NCI-H2196 treated with DMSO at 0.1 percent for 48 hours (cell line): ENCODE measurements around the gene MYO7B.

Experiments
- DNase-seq: peaks from one replicate; lab custom pipeline; 2025; ENCODE audit not compliant: unreplicated experiment; lab: John Stamatoyannopoulos, UW

The MYO7B gene

DNA sequence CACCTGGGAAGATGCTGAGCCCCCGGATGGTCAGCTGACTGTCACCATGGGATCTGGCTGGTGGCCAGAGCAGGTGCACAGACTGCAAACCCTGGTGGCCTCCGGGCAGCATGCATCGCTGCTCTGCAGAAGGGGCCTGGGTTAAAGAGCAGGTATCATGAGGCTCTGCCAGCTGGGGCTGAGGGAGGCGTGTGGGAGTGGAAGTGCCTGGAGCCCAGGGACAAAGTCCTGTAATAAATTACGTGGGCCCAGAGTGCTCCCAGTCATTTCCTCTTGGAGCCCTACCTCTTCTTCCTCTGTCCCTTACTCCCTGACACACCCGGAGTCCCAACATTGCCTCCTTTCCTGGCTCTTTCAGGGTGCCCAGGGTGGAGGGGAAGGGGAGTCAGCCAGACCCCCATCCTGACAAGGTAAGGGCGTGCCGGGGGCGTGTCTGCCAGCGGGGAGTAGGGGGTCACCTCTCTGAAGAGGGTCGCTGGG is at the start of gene MYO7B:
MYO7B (plus strand) TSS at position 262 of the 480 bp plus-strand sequence. CDS start 24,040 bp downstream, outside the sequence.
- DNase-seq: no peak

- DNase-seq: no peak
Measured at GRCh38 chr2:127485694-127486071, 49.8 kb upstream of the MYO7B start.

DNA sequence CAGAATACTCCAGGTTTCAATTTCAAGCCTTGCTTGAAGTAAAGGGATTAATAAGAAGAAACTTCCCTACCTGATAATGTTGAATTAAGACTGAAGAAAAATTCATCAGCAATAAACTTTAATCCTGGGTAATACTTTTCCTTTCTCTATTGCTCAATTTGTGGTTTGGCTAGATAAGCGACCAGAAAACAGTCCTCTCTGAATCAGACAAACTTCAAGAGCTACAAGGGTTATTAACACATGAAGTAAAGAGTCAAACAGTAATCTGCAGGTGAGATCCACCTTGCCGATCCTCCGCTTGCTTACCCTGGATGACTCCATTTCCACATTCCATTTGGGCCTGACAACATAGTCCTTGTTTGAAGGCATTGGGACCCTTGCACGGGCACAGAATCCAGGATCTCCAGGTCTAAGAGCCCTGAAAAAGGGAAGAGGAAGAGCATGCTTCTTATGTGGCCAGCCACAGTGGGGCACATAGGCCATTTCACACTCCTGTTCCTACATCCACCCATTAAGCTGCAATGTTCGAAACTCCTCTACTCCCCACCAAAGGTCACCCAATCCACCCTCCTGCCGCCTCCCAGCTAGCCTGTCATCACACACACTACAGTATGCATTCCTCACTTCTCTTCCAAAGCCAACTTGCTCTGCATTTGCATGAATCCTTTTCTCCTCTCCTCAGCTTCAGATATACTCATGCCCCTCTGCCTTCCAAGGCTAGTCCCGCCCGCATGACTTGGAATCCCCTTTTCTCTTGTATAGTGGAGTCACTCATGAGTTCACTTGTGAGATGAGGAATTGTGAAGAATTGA is 49.0 kb upstream of the MYO7B start:
- DNase-seq: no peak

DNA sequence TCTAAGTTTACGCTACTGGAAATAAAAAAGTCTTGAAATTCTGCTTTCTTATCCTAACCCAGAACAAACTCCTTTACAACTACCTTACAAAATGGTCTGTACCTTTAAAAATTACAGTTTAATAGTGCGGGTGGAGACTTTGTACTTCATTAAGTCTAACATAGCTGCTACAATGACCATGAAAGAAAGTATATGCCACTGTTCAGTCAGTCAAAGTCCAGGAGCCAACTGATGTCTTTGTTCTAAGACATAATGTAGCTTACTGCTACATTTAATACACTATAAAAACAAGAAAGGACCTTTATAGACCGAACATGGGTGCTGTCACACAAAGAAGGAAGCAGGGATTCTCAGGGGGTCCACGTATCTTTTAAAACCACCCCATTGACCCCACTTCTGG is 45.2 kb upstream of the MYO7B start:
- no peak for DNase-seq

DNA sequence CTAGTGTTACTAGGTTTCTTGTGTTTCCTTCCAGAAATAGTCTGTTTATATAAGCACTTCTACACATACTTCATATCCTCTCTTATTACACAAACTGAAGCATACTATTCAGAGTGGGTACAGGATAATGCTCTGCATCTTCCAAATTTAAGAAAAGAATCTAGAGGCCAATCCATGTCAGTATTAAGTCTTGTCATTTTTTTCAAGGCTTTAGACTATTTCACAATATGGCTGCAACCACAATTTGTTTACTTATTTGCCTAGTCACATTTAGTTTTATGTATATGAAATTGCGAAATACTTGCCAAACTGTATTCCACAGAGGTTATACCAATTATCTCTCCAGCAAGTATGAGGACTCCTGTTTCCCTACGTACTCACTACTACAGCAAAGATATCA is 37.1 kb upstream of the MYO7B start:
- DNase-seq: no peak

DNA sequence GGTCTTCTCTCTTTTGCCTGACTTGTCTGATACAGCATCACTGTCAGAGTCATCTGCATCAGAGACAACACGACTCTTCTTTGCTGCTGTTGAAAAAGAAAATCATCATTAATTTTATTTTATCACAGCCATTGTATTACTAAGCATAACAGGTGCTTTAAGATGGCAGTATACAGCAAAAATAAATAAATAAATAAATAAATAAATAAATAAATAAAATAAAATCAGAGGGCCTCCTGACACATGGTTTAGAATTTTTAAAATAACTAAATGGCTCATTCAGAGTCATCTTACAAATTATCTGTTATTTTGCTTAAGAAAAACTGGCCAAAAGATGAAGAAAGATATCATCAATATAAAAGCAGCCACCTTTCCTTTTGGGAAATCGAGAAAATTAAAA is 32.0 kb upstream of the MYO7B start:
- no peak for DNase-seq

DNA sequence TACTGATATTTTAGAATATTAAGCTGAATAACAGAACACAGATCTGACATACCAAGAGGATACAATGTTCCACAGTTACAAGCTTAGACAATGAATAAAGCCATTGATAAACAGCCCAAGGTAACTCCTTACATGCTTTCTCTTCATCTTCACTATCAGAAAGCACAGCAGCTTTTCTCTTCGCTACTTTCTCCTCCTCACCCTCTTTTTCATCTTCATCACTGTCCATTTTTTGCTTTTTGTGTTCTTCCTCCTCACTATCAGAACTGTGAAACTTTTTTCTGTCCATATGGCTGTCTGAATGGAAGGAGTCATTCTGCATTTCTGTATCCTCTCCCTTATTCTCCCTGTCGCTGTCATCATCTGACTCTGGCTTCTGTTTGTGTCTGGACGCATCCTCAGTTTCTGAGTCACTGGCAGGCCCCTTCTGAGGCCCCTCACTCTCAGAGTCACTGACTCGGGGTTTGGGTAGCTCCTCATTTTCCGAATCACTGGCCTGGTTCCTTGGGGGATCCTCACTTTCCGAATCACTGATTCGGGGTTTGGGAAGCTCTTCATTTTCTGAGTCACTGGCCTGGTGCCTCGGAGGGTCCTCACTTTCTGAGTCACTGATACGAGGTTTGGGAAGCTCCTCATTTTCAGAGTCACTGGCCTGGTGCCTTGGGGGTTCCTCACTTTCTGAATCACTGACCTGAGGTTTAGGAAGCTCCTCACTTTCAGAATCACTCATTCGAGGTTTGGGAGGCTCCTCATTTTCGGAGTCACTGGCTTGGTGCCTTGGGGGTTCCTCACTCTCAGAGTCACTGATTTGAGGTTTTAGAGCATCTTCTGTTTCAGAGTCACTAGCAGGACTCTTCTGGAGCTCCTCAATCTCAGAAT is 30.7 kb upstream of the MYO7B start:
- DNase-seq: no peak

GRCh38 chr2:127506510-127506909 is 29.0 kb upstream of the MYO7B start:
- DNase-seq: no peak

GRCh38 chr2:127508023-127508630 is 27.4 kb upstream of the MYO7B start:
- no peak for DNase-seq

GRCh38 chr2:127508631-127509034 is 26.9 kb upstream of the MYO7B start:
- DNase-seq: peak; percentile 46

GRCh38 chr2:127510073-127510472 is 25.4 kb upstream of the MYO7B start:
- no peak for DNase-seq

- DNase-seq: no peak
Measured at GRCh38 chr2:127511090-127511695, 24.3 kb upstream of the MYO7B start.

- no peak for DNase-seq
Measured at GRCh38 chr2:127511917-127512316, 23.6 kb upstream of the MYO7B start.

DNA sequence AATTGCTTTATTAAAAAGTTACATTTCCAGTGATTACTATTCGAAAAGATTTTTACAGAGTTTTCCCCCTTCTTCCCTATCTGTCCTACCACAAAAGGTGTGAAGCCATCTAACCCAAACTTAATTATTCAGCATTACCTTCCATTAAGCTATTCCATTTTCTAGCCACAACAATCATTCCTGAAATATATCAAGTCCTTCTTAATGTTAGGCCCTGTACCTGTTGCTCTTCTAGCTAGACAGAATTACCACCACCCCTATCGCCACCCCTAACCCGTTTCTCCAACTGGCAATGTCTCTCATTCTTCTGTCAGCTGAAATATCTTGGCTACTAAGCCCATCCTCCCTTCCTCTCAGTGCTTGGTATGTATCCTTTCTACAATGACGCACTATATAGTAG is 23.1 kb upstream of the MYO7B start:
- no peak for DNase-seq

GRCh38 chr2:127514076-127514475 is 21.4 kb upstream of the MYO7B start:
- no peak for DNase-seq

GRCh38 chr2:127514485-127514884 is 21.0 kb upstream of the MYO7B start:
- no peak for DNase-seq

GRCh38 chr2:127515383-127515915 is 20.0 kb upstream of the MYO7B start:
- DNase-seq: no peak

DNA sequence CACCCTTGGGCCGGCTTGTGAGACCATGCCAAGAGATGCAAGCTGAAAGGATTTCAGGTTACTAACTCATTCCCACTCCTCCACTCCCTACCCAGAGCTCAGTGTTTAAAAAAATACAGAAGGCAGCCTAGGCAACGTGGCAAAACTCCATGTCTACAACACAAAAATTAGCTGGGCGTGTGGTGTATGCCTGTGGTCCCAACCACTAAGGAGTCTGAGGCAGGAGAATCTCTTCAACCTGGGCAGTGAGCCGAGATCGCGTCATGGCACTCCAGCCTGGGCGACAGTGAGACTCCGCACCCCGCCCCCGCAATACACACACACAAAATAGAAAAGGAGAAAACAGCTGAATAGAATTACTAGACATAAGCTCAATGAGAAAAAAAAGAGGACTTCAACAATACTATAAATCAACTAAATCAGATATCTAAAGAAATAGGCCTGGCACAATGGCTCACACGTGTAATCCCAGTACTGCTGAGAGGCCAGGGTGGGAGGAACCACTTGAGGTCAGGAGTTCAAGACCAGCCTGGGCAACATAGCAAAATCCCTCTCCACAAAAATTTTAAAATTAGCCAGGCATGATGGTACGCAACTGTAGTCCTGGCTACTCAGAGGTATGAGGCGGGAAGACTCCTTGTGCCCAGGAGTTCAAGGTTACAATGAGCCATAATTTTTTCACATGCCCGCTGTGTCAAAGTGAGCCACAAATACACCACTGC is 19.3 kb upstream of the MYO7B start:
- DNase-seq: peak; percentile 31

DNA sequence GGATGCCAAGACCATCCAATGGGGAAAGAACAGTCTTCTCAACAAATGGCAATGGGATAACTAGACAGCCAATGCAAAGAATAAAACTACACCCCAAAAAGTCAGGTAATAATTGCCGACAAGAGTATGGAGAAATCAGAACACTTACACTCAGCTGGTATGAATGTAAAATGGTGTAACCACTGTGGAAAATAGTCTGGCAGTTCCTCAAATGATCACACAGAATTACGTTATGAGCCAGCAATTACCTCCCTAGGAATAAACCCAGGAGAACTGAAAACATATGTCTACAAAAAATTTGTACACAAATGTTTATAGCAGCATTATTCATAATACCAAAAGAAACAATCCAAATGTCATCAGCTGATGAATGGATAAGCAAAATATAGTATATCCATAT is 18.0 kb upstream of the MYO7B start:
- DNase-seq: no peak

- DNase-seq: no peak
Measured at GRCh38 chr2:127520424-127520823, 15.1 kb upstream of the MYO7B start.
